ENCODE results near the gene SEC14L5.
"Not testable (repeated sequence)": the region's sequence is repeated elsewhere in the genome, so short reads cannot be mapped to it uniquely, and the experiment has no call there.

The SEC14L5 gene

DNA sequence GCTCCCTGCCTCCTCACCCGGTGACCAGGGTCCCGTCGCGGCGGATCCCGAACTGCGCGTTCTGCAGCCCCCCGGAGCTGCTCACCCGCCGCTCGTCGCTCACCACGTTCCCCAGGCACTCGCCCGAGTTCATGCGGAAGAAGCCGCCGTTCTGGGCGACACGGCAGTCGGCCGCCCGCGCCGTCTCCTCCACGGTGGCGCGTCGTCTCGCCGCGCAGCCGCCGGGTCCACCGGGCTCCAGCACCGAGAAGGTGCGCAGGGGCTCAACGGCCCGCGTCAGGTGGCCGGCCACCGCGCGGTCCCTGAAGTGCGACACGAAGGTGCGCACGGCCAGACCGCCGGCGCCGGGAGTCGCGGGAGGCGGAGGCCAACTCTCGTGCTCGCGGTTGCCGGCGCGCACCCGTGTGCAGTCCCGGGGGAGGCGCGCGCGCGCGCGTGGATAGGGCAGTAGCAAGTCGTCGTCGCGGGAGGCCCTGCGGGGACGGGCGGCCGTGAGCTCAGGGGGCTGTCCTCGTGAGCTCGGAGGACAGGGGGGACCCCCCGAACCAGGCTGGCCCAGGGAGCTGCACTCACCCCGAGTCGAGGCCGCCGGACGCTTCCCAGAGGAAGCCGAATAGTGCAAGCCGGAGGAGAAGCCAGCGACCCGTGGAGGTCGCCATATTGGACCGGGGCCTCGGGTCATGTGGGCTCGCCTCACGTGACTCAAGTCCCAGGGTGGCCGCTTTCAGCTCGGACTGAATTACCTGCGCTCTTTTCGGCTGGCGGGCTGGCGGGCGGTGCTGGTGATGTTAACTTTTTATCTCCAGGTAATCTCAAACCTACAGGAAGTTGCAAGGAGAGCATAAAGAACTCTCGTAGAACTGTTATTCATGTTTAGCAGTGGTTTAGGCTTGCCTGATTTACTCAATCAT lies 75.4 kb downstream of the SEC14L5 start, which contains the start of gene NAGPA:
NAGPA (minus strand) TSS at position 680 of the 911 bp plus-strand sequence; CDS start at position 659, 21 bp downstream.
- DNase-seq: peak in 55 of 56 donors; percentile 26 to 94 (median 81)

DNA sequence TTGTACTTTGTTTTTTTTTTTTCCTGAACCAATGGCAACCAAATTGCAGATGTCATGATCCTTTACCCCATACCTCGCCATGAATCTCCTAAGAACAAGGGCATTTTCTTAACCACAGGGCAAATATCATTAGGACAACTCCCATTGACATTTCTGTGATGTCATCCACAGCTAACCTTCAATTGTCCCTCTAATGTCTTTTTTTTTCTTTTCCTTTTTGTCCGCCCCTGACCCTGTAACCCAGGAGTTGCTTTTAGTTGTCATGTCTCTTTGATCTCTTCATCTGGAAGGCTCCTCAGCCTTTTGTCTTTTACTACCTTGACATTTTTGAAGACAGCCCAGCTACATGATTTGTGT lies 76.0 kb downstream of the SEC14L5 start:
- DNase-seq: no peak

DNA sequence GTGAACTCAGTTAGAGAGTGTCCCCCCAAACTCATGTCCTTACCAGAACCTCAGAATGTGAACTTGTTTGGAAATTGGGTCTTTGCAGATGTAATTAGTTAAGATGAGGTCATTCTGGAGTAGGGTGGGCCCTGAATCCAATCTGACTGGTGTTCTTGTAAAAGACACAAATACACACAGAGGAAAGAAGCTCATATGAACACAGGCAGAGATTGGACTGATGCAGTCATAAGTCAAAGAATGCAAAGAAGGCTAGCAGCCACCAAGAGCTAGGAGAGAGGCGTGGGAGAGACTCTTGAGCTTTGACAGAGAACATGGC lies 77.7 kb downstream of the SEC14L5 start:
- DNase-seq: no peak

GRCh38 chr16:5036228-5037156 lies 78.4 kb downstream of the SEC14L5 start:
- peak in 18 of 56 donors; percentile 21 to 61 (median 38) for DNase-seq

- no peak for DNase-seq
Measured at GRCh38 chr16:5040451-5040850, 82.3 kb downstream of the SEC14L5 start.

GRCh38 chr16:5041600-5042133 lies 83.5 kb downstream of the SEC14L5 start:
- no peak for DNase-seq

DNA sequence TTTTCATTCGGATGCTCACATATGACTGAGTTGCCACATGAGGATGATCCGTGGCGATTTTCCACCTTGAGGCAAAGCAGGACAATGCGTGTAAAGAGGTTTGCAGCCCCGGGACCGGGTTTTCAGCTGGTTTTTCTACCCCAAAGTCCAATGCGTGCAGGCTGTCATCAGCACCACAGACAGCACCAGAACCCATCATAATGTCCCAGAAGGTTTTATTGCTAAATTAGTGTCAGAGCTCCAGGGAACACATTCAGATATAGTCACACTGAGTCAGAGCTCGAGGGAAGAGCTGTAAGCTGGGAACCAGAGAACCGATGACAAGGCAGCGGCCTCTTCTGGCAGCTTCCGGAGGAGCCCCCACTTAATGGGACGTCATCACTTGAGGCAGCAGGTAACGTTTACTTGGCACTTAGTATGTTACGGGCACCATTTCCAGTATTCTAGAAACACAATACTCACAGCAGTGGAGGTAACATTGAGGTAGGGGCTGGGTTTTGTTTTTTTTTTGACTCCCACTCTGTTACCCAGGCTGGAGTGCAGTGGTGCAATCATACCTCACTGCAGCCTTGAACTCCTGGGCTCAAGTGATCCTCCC lies 84.5 kb downstream of the SEC14L5 start:
- DNase-seq: peak in 1 of 56 donors; percentile 29

GRCh38 chr16:5044011-5044540 lies 85.9 kb downstream of the SEC14L5 start:
- DNase-seq: no peak

DNA sequence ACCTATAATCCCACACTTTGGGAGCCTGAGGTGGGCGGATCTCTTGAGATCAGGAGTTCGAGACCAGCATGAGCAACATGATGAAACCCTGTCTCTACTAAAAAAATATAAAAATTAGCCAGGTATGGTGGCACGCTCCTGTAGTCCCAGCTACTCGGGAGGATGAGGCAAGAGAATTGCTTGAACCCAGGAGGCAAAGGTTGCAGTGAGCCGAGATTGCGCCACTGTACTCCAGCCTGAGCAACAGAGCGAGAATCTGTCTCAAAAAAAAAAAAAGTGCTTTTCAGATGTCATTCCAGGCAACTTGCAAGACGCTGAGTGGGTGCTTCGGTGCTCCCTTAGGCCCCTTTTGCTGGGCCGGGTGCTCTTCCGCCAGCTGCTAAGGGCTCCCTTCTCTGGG lies 86.5 kb downstream of the SEC14L5 start:
- not testable (repeated sequence) for DNase-seq

DNA sequence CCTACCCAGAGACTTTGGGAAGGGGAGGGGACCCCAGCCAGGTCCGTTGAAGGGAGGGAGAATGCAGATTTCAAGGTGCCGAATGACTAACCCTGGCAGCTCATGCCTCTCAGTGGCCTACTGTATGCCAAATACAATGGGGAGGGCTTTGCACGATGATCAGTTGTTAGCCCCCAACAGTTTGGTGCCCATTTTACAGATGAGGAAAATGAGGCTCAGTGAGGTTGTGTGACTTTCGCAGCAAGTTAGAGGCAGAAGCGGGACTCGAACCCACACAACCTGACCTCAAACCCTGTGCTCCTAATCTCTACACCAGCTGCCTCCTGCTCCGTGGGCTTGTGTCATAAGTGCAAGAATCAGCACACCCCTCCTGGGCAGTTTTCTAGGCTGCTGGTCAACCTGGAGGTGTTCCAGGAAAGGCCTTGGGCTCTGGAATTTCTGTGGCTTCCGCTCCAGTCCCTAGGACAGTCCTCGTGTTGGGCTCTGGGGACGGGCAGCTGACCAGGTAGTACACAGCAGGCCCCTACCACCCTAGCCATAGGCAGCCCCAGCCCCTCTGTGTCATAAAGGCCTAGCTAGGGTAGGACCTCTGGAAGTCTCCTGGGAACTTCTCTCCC lies 87.5 kb downstream of the SEC14L5 start:
- no peak for DNase-seq

- no peak for DNase-seq
Measured at GRCh38 chr16:5046914-5047313, 88.8 kb downstream of the SEC14L5 start.

DNA sequence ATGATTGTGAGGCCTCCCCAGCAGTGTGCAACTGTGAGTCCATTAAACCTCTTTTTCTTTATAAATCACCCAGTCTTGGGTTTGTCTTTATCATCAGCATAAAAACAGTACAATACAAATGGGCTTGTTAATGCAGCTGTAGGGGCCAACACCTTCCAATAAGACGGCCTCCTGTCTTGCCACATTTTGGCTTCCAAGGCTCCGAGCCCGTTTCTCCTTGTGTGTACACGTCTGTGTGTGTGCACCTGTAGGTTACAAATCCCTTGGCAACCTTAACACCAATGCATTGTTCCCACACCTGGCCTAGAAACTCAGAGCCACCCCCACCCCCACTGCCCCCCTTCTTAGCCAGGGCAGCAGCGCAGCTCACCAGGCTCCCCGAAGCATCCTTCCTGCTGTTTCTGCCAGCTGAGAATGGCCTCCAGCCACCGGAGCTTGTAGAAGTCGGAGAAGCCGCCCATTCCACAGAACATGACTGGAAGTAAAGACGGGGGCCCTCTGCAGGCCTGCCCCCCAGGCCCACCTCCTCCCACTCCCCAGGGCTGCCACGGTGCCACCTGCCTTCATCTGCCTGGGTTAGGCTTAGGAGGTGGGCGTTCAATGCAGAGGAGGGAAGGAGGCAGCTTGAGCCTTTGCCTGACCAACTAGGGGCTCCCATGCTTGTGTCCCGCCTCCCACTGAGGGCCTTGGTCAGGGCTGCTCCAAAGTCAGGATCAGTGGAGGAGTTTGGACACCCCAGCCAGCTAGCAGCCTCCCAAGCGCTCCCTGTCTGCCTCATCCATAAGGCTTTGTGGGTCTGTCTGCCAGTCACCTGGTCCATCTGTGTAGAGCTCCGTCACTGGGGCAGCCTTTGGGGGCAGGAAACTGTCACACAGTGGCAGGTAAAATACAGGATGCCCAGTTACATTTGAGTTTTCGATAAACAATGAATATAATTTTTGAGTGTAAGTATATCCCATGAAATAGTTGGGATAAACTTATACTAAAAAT lies 97.0 kb downstream of the SEC14L5 start:
- DNase-seq: no peak

- DNase-seq: peak in 1 of 56 donors; percentile 11
Measured at GRCh38 chr16:5056352-5056751, 98.2 kb downstream of the SEC14L5 start.

GRCh38 chr16:5058476-5058875 lies 100.3 kb downstream of the SEC14L5 start:
- no peak for DNase-seq

DNA sequence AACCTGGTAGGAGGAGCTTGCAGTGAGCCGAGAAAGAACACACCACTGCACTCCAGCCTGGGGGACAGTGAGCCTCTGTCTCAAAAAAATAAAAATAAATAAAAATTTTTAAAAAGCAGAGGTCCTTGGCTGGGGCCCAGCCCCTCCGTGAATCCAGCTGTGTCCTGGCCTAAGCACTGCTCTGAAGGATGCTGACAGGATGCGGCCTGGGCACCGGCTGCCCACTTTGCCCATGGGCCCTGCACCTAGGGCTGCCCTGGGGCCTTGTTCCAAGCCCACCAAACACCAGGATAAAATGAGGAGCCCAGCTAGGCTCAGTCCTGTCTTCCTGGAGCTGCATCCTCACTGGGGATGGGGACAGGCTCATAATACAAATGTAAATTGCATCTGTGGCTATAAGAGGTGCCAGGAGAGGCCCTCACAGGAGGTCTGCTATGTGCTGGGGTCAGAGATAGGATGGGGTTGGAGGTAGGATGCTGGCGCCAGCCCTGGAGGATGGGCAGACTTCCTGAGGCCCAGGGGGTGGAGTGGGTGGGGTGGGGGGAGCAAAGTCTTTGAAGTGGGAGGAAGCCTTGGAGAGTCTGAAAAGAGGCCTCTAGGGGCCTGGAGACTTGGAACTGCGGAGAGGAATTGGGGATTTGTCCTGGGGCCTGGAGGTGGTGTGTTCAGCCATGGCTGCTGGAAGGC lies 101.4 kb downstream of the SEC14L5 start:
- no peak for DNase-seq

- no peak for DNase-seq
Measured at GRCh38 chr16:5060073-5060641, 102.0 kb downstream of the SEC14L5 start.

DNA sequence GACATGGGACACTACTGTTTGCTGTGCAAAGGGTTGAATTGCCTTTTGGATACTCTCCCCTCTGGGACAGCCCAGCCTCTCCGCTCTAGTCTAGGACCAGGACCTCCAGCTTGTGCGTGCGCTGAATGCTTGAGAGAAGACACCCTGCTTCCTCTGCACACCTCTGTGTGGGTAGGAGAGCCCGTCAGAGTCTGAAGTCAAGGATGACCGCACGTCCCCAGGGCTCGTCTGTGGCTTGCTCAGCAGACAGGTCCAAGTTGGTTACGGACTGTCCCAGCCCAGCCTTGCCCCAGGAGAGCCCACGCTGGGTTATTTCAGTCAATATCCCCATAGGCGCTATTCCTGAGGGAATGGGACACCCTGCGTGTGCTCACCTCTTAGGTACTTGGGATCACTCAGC lies 103.9 kb downstream of the SEC14L5 start:
- DNase-seq: no peak

All from amygdala (tissue), 56 donors.